ENCODE results near the gene NLGN3. TPM values are rescaled to one million over a fixed set of nuclear protein-coding genes. Genes with fewer than 3 reads are reported as not detected.

The NLGN3 gene
- polyA plus RNA-seq, 2 donors, result 0.19 to 0.22 TPM

- Histone ChIP-seq H3K27ac (ENCODE audit: low read depth in 2 of 2, low read length in 1 of 2) (no peak overlapping the region), H3K27me3 (ENCODE audit: control insufficient read depth in 1 of 2, insufficient read depth in 2 of 2, low read length in 2 of 2) (no peaks in the 10 kb centered on the region)
- 57 to 73% methylated on average over 3 of the region's 3 CpGs for WGBS, 2 donors
These were observed 42.3 kb upstream of the NLGN3 start for GRCh38 chrX:71102292-71102691.

GRCh38 chrX:71103110-71103983 lies 41.3 kb upstream of the NLGN3 start:
- Histone ChIP-seq H3K4me1 (ENCODE audit: control insufficient read depth in 2 of 2, insufficient read depth in 2 of 2, low read length in 1 of 2) (no peaks in the 10 kb centered on the region), H3K27ac (ENCODE audit: low read depth in 2 of 2, low read length in 1 of 2) (peak overlapping the region in 1 of 2 donors; percentile 63), H3K9me3 (ENCODE audit: control insufficient read depth in 2 of 2, insufficient read depth in 1 of 2, low read depth in 1 of 2, low read length in 1 of 2) (no peaks in the 10 kb centered on the region), H3K36me3 (ENCODE audit: control insufficient read depth in 2 of 2, insufficient read depth in 2 of 2, low read length in 1 of 2) (no peaks in the 10 kb centered on the region), H3K4me3 (ENCODE audit: low read depth in 1 of 2, low read length in 2 of 2) (no peak overlapping the region), H3K27me3 (ENCODE audit: control insufficient read depth in 1 of 2, insufficient read depth in 2 of 2, low read length in 2 of 2) (no peaks in the 10 kb centered on the region)
- WGBS, 2 donors, result 33 to 35% methylated on average over 8 to 10 of the region's 10 CpGs

More at GRCh38 chrX:71102292-71102691, 42.3 kb upstream of the NLGN3 start:
- Histone ChIP-seq H3K4me1 (ENCODE audit: control insufficient read depth in 2 of 2, insufficient read depth in 2 of 2, low read length in 1 of 2) (no peaks in the 10 kb centered on the region), H3K36me3 (ENCODE audit: control insufficient read depth in 2 of 2, insufficient read depth in 2 of 2, low read length in 1 of 2) (no peaks in the 10 kb centered on the region), H3K9me3 (ENCODE audit: control insufficient read depth in 2 of 2, insufficient read depth in 1 of 2, low read depth in 1 of 2, low read length in 1 of 2) (no peaks in the 10 kb centered on the region), H3K4me3 (ENCODE audit: low read depth in 1 of 2, low read length in 2 of 2) (no peak overlapping the region)

- WGBS, 2 donors, result 69 to 92% methylated on average over 3 of the region's 3 CpGs
- Histone ChIP-seq H3K36me3 (ENCODE audit: control insufficient read depth in 2 of 2, insufficient read depth in 2 of 2, low read length in 1 of 2) (no peaks in the 10 kb centered on the region), H3K4me1 (ENCODE audit: control insufficient read depth in 2 of 2, insufficient read depth in 2 of 2, low read length in 1 of 2) (no peaks in the 10 kb centered on the region), H3K27me3 (ENCODE audit: control insufficient read depth in 1 of 2, insufficient read depth in 2 of 2, low read length in 2 of 2) (no peaks in the 10 kb centered on the region), H3K9me3 (ENCODE audit: control insufficient read depth in 2 of 2, insufficient read depth in 1 of 2, low read depth in 1 of 2, low read length in 1 of 2) (no peaks in the 10 kb centered on the region), H3K4me3 (ENCODE audit: low read depth in 1 of 2, low read length in 2 of 2) (no peak overlapping the region), H3K27ac (ENCODE audit: low read depth in 2 of 2, low read length in 1 of 2) (no peak overlapping the region)
These were observed 39.0 kb upstream of the NLGN3 start for GRCh38 chrX:71105628-71106027.

- no peaks in the 10 kb centered on the region for H3K4me1 ChIP-seq (ENCODE audit: control insufficient read depth in 2 of 2, insufficient read depth in 2 of 2, low read length in 1 of 2)
- no peaks in the 10 kb centered on the region for H3K9me3 ChIP-seq (ENCODE audit: control insufficient read depth in 2 of 2, insufficient read depth in 1 of 2, low read depth in 1 of 2, low read length in 1 of 2)
- H3K36me3 ChIP-seq (ENCODE audit: control insufficient read depth in 2 of 2, insufficient read depth in 2 of 2, low read length in 1 of 2), result no peaks in the 10 kb centered on the region
- no peak within 1 kb of the TSS for H3K4me3 ChIP-seq (ENCODE audit: low read depth in 1 of 2, low read length in 2 of 2)
- H3K27ac ChIP-seq (ENCODE audit: low read depth in 2 of 2, low read length in 1 of 2), result no peak within 1 kb of the TSS
- H3K27me3 ChIP-seq (ENCODE audit: control insufficient read depth in 1 of 2, insufficient read depth in 2 of 2, low read length in 2 of 2), result no peaks in the 10 kb centered on the region
- WGBS, 2 donors, result 85 to 89% methylated on average over 1 of the region's 1 CpG
These were observed 38.2 kb upstream of the NLGN3 start, which contains the start of gene CXorf65 for GRCh38 chrX:71106427-71106826. TSS of gene CXorf65 (minus strand) at chrX:71106740. CDS start at chrX:71106556, 184 bp downstream.

- H3K27ac ChIP-seq (ENCODE audit: low read depth in 2 of 2, low read length in 1 of 2), result no peak overlapping the region
- 73 to 75% methylated on average over 4 of the region's 4 CpGs for WGBS, 2 donors
- H3K27me3 ChIP-seq (ENCODE audit: control insufficient read depth in 1 of 2, insufficient read depth in 2 of 2, low read length in 2 of 2), result no peaks in the 10 kb centered on the region
- no peaks in the 10 kb centered on the region for H3K36me3 ChIP-seq (ENCODE audit: control insufficient read depth in 2 of 2, insufficient read depth in 2 of 2, low read length in 1 of 2)
- no peak overlapping the region for H3K4me3 ChIP-seq (ENCODE audit: low read depth in 1 of 2, low read length in 2 of 2)
- no peaks in the 10 kb centered on the region for H3K9me3 ChIP-seq (ENCODE audit: control insufficient read depth in 2 of 2, insufficient read depth in 1 of 2, low read depth in 1 of 2, low read length in 1 of 2)
- H3K4me1 ChIP-seq (ENCODE audit: control insufficient read depth in 2 of 2, insufficient read depth in 2 of 2, low read length in 1 of 2), result no peaks in the 10 kb centered on the region
These were observed 37.4 kb upstream of the NLGN3 start for GRCh38 chrX:71107245-71107644.

- Histone ChIP-seq H3K9me3 (ENCODE audit: control insufficient read depth in 2 of 2, insufficient read depth in 1 of 2, low read depth in 1 of 2, low read length in 1 of 2) (no peaks in the 10 kb centered on the region), H3K4me3 (ENCODE audit: low read depth in 1 of 2, low read length in 2 of 2) (no peak overlapping the region), H3K27me3 (ENCODE audit: control insufficient read depth in 1 of 2, insufficient read depth in 2 of 2, low read length in 2 of 2) (no peaks in the 10 kb centered on the region), H3K36me3 (ENCODE audit: control insufficient read depth in 2 of 2, insufficient read depth in 2 of 2, low read length in 1 of 2) (no peaks in the 10 kb centered on the region), H3K4me1 (ENCODE audit: control insufficient read depth in 2 of 2, insufficient read depth in 2 of 2, low read length in 1 of 2) (no peaks in the 10 kb centered on the region), H3K27ac (ENCODE audit: low read depth in 2 of 2, low read length in 1 of 2) (no peak overlapping the region)
- 52 to 61% methylated on average over 9 of the region's 9 CpGs for WGBS, 2 donors
These were observed 36.8 kb upstream of the NLGN3 start for GRCh38 chrX:71107762-71108360.

GRCh38 chrX:71109051-71109450 lies 35.6 kb upstream of the NLGN3 start:
- Histone ChIP-seq H3K9me3 (ENCODE audit: control insufficient read depth in 2 of 2, insufficient read depth in 1 of 2, low read depth in 1 of 2, low read length in 1 of 2) (no peaks in the 10 kb centered on the region), H3K27ac (ENCODE audit: low read depth in 2 of 2, low read length in 1 of 2) (no peak overlapping the region), H3K4me1 (ENCODE audit: control insufficient read depth in 2 of 2, insufficient read depth in 2 of 2, low read length in 1 of 2) (no peaks in the 10 kb centered on the region), H3K27me3 (ENCODE audit: control insufficient read depth in 1 of 2, insufficient read depth in 2 of 2, low read length in 2 of 2) (no peaks in the 10 kb centered on the region), H3K4me3 (ENCODE audit: low read depth in 1 of 2, low read length in 2 of 2) (no peak overlapping the region), H3K36me3 (ENCODE audit: control insufficient read depth in 2 of 2, insufficient read depth in 2 of 2, low read length in 1 of 2) (no peaks in the 10 kb centered on the region)
- WGBS, 2 donors, result 79 to 88% methylated on average over 6 of the region's 6 CpGs

- H3K4me1 ChIP-seq (ENCODE audit: control insufficient read depth in 2 of 2, insufficient read depth in 2 of 2, low read length in 1 of 2), result no peaks in the 10 kb centered on the region
- peak within 1 kb of the TSS; percentile 48 to 73 for H3K27ac ChIP-seq (ENCODE audit: low read depth in 2 of 2, low read length in 1 of 2)
- no peaks in the 10 kb centered on the region for H3K9me3 ChIP-seq (ENCODE audit: control insufficient read depth in 2 of 2, insufficient read depth in 1 of 2, low read depth in 1 of 2, low read length in 1 of 2)
- WGBS, 2 donors, result 52 to 58% methylated on average over 8 of the region's 8 CpGs
- peak within 1 kb of the TSS; percentile 14 to 46 for H3K4me3 ChIP-seq (ENCODE audit: low read depth in 1 of 2, low read length in 2 of 2)
- H3K36me3 ChIP-seq (ENCODE audit: control insufficient read depth in 2 of 2, insufficient read depth in 2 of 2, low read length in 1 of 2), result no peaks in the 10 kb centered on the region
- no peaks in the 10 kb centered on the region for H3K27me3 ChIP-seq (ENCODE audit: control insufficient read depth in 1 of 2, insufficient read depth in 2 of 2, low read length in 2 of 2)
These were observed 33.3 kb upstream of the NLGN3 start, which contains the start of gene IL2RG for GRCh38 chrX:71111141-71111843. TSS of gene IL2RG (minus strand) at chrX:71111577. CDS start at chrX:71111539, 38 bp downstream.

- Histone ChIP-seq H3K27me3 (ENCODE audit: control insufficient read depth in 1 of 2, insufficient read depth in 2 of 2, low read length in 2 of 2) (no peaks in the 10 kb centered on the region), H3K4me3 (ENCODE audit: low read depth in 1 of 2, low read length in 2 of 2) (no peak overlapping the region), H3K36me3 (ENCODE audit: control insufficient read depth in 2 of 2, insufficient read depth in 2 of 2, low read length in 1 of 2) (no peaks in the 10 kb centered on the region), H3K27ac (ENCODE audit: low read depth in 2 of 2, low read length in 1 of 2) (peak overlapping the region; percentile 48 to 73), H3K4me1 (ENCODE audit: control insufficient read depth in 2 of 2, insufficient read depth in 2 of 2, low read length in 1 of 2) (no peaks in the 10 kb centered on the region), H3K9me3 (ENCODE audit: control insufficient read depth in 2 of 2, insufficient read depth in 1 of 2, low read depth in 1 of 2, low read length in 1 of 2) (no peaks in the 10 kb centered on the region)
- 41 to 51% methylated on average over 5 of the region's 5 CpGs for WGBS, 2 donors
These were observed 32.7 kb upstream of the NLGN3 start for GRCh38 chrX:71111921-71112431.
